HL-60/S4 (cell line): Measurements from ENCODE around the gene SH3RF3.

Experiments used
- in situ Hi-C: fragments of 300-500 bp; cut with MboI; formaldehyde crosslinking; loops from 2 replicates; pipeline ENCODE4 v1.14.3; 2022; ENCODE audit warnings: low sequenced_read_pairs

The SH3RF3 gene

GRCh38 chr2:109175350-109175678 lies 46.3 kb downstream of the SH3RF3 start:
- in situ Hi-C loops, result no loop called here

GRCh38 chr2:109176928-109177327 lies 47.9 kb downstream of the SH3RF3 start:
- in situ Hi-C loops, result no loop called here

- in situ Hi-C loops, result no loop called here
These were observed 48.6 kb downstream of the SH3RF3 start for GRCh38 chr2:109177635-109178034.

- in situ Hi-C loops, result no loop called here
These were observed 50.0 kb downstream of the SH3RF3 start for GRCh38 chr2:109178968-109179367.

GRCh38 chr2:109180786-109181185 lies 51.8 kb downstream of the SH3RF3 start:
- in situ Hi-C loops, result no loop called here

GRCh38 chr2:109182426-109182825 lies 53.4 kb downstream of the SH3RF3 start:
- in situ Hi-C loops, result no loop called here

GRCh38 chr2:109183871-109184270 lies 54.9 kb downstream of the SH3RF3 start:
- in situ Hi-C loops, result no loop called here

- in situ Hi-C loops, result no loop called here
These were observed 55.4 kb downstream of the SH3RF3 start for GRCh38 chr2:109184368-109184767.

- in situ Hi-C loops, result no loop called here
These were observed 56.3 kb downstream of the SH3RF3 start for GRCh38 chr2:109185338-109185737.

GRCh38 chr2:109185821-109186570 lies 57.0 kb downstream of the SH3RF3 start:
- in situ Hi-C loops, result no loop called here

- in situ Hi-C loops, result no loop called here
These were observed 57.7 kb downstream of the SH3RF3 start for GRCh38 chr2:109186656-109187250.

- in situ Hi-C loops, result no loop called here
These were observed 58.9 kb downstream of the SH3RF3 start for GRCh38 chr2:109187711-109188495.

- in situ Hi-C loops, result no loop called here
These were observed 59.5 kb downstream of the SH3RF3 start for GRCh38 chr2:109188496-109188890.

GRCh38 chr2:109188898-109189297 lies 59.9 kb downstream of the SH3RF3 start:
- in situ Hi-C loops, result no loop called here

- in situ Hi-C loops, result no loop called here
These were observed 60.7 kb downstream of the SH3RF3 start for GRCh38 chr2:109189751-109190150.

GRCh38 chr2:109193807-109194619 lies 65.0 kb downstream of the SH3RF3 start:
- in situ Hi-C loops, result no loop called here

- in situ Hi-C loops, result no loop called here
These were observed 65.6 kb downstream of the SH3RF3 start for GRCh38 chr2:109194620-109194937.

- in situ Hi-C loops, result no loop called here
These were observed 66.4 kb downstream of the SH3RF3 start for GRCh38 chr2:109195193-109196045.

- in situ Hi-C loops, result no loop called here
These were observed 67.3 kb downstream of the SH3RF3 start for GRCh38 chr2:109196081-109196875.
